Panc1 (cell line): ENCODE data around the gene BCAM. TPM values are rescaled to one million over a fixed set of nuclear protein-coding genes. Genes with fewer than 3 reads are reported as not detected.
"Not testable (repeated sequence)": the region's sequence is repeated elsewhere in the genome, so short reads cannot be mapped to it uniquely, and the experiment has no call there.

Experiments
- ATAC-seq: fragments of 200-7000 bp; cut with Tn5 transposase; 2 replicates; pipeline ENCODE4 v1.9.1; 2020; ENCODE audit warnings: mild to moderate bottlenecking, moderate library complexity
- BruUV-seq: library from RNA; stranded (reverse); fragments of 400-500 nt; replicated peaks from 2 replicates; lab custom pipeline; 2021; lab: Mats Ljungman, UMichigan
- CTCF ChIA-PET: fragments of 300-600 bp; sonication (Branson Sonifier 250); formaldehyde crosslinking; loops from one replicate; lab custom pipeline; 2022; ENCODE audit warnings: antibody characterized with exemption; lab: Charles Lee
- POLR2A ChIA-PET: fragments of 300-600 bp; sonication (Branson Sonifier 250); formaldehyde crosslinking; loops from one replicate; lab custom pipeline; 2022; ENCODE audit warnings: antibody characterized with exemption; lab: Charles Lee
- DNase-seq: peaks from one replicate; pipeline ENCODE4 v3.0.0-alpha.2; 2010; ENCODE audit warnings: low read depth, low spot score
- H3K27ac ChIP-seq: 2 replicates; pipeline ENCODE4 v1.5.1; 2011; ENCODE audit warnings: mild to moderate bottlenecking, low read length, inconsistent platforms
- H3K27me3 ChIP-seq: fragments of 200-500 bp; sonication (Bioruptor generic); 2 replicates; pipeline ENCODE4 v1.6.0; 2014; ENCODE audit warnings: low read length, inconsistent platforms; ENCODE audit not compliant: control insufficient read depth, insufficient read depth
- H3K36me3 ChIP-seq: fragments of 200-500 bp; sonication (Bioruptor generic); 2 replicates; pipeline ENCODE4 v1.5.1; 2014; ENCODE audit warnings: inconsistent platforms, mild to moderate bottlenecking, low read length, moderate library complexity; ENCODE audit not compliant: control insufficient read depth, insufficient read depth
- H3K4me1 ChIP-seq: 2 replicates; pipeline ENCODE4 v1.5.1; 2011; ENCODE audit warnings: inconsistent platforms, mild to moderate bottlenecking, low read length, moderate library complexity; ENCODE audit not compliant: control insufficient read depth, insufficient read depth
- H3K4me3 ChIP-seq, 2 experiments: 2 replicates each; pipeline ENCODE4 v1.5.1; 2011 to 2012; ENCODE audit warnings: low read depth in 2 of 2, low read length in 2 of 2, mild to moderate bottlenecking in 2 of 2, inconsistent platforms in 1 of 2, moderate library complexity in 1 of 2
- H3K9me3 ChIP-seq: fragments of 200-500 bp; sonication (Bioruptor generic); 2 replicates; pipeline ENCODE4 v1.5.1; 2014; ENCODE audit warnings: low read depth, mild to moderate bottlenecking, inconsistent platforms, low read length, moderate library complexity; ENCODE audit not compliant: control insufficient read depth, insufficient read depth
- POLR2AphosphoS5 ChIP-seq: IDR thresholded peaks from 2 replicates; pipeline ENCODE4 v1.6.1; 2012; ENCODE audit warnings: mild to moderate bottlenecking, low read depth, low read length, moderate library complexity
- SIN3A ChIP-seq: IDR thresholded peaks from 2 replicates; pipeline ENCODE4 v1.6.1; 2012; ENCODE audit warnings: low read depth, mild to moderate bottlenecking, low read length, moderate library complexity, borderline replicate concordance; ENCODE audit not compliant: insufficient read depth
- TCF7L2 ChIP-seq: IDR thresholded peaks from 2 replicates; pipeline ENCODE4 v1.6.1; 2011; ENCODE audit warnings: mild to moderate bottlenecking, low read depth, low read length, inconsistent platforms
- in situ Hi-C: cut with HindIII; loops from 2 replicates; pipeline ENCODE4 v1.10.0; 2016; ENCODE audit warnings: low sequenced_read_pairs, low pct_unique_long_range_greater_than_20kb
- intact Hi-C: fragments of 100-400 bp; cut with micrococcal nuclease; formaldehyde crosslinking; loops from one replicate; pipeline ENCODE4 v1.10.0; 2022; ENCODE audit not compliant: unreplicated experiment
- total RNA-seq: library from RNA; stranded (reverse); gene quantifications from one replicate; pipeline ENCODE4 v1.2.1, GENCODE V29; 2021; ENCODE audit not compliant: unreplicated experiment
- TF ChIP-seq, protein P1 (sequence below), 2 experiments: IDR thresholded peaks; 2 replicates each; pipeline ENCODE4 v1.6.1; 2011 to 2012; ENCODE audit warnings: low read depth in 2 of 2, control low read depth in 1 of 2, low read length in 1 of 2, mild to moderate bottlenecking in 1 of 2, moderate library complexity in 1 of 2; ENCODE audit not compliant: insufficient read depth in 1 of 2
- TF ChIP-seq, protein P2 (sequence below): fragments of 450-650 bp; IDR thresholded peaks from 2 replicates; pipeline ENCODE4 v1.5.1; 2017; ENCODE audit warnings: mild to moderate bottlenecking

BCAM gene
- total RNA-seq, 1 experiment from 2014 or later = 21.5 TPM

DNA sequence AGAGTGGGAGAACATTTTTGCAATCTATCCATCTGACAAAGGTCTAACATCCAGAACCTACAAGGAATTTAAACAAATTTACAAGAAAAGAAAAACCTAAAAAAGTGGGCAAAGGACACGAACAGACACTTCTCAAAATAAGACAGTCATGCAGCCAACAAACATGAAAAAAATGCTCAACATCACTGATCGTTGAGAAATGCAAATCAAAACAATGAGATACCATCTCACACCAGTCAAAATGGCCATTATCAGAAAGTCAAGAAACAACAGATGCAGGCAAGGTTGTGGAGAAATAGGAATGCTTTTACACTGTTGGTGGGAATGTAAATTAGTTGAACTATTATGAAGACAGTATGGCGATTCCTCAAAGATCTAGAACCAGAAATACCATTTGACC lies 52.7 kb downstream of the BCAM start:
- ATAC-seq, DNase-seq, POLR2A ChIA-PET, intact Hi-C loops, H3K9me3 ChIP-seq, H3K27me3 ChIP-seq, H3K36me3 ChIP-seq, CTCF ChIA-PET, BruUV-seq, in situ Hi-C loops, H3K27ac ChIP-seq, H3K4me3 ChIP-seq: not testable (repeated sequence)
- peaks cover 19% of the 10 kb centered on the region for H3K4me1 ChIP-seq

DNA sequence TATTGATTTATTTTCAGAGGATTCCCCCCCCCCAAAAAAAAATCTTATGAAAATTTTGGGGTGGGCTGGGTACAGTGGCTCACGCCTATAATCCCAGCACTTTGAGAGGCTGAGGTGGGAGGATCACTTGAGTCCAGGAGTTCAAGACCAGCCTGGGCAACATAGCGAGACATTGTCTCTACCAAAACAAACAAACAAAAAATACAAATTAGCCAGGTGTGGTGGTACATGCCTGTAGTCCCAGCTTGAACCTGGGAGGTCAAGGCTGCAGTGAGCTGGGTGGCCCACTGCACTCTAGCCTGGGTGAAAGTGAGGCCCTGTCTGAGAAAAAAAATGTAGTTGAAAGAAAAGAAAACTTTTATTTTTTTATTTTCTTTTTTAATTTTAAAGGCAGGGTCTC lies 55.1 kb downstream of the BCAM start:
- CTCF ChIA-PET = no interaction called here
- ATAC-seq = no peak

DNA sequence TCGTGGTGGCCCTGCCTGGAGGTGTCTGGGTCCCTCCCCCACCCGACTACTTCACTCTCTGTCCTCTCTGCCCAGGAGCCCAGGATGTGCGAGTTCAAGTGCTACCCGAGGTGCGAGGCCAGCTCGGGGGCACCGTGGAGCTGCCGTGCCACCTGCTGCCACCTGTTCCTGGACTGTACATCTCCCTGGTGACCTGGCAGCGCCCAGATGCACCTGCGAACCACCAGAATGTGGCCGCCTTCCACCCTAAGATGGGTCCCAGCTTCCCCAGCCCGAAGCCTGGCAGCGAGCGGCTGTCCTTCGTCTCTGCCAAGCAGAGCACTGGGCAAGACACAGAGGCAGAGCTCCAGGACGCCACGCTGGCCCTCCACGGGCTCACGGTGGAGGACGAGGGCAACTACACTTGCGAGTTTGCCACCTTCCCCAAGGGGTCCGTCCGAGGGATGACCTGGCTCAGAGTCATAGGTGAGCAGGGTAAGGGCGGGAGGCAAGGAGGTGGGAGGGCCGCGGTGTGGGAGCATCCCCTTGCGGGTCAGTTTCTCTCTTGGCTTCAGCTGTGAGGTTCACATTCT lies 56.4 kb downstream of the BCAM start:
- H3K4me1 ChIP-seq = no peaks in the 10 kb centered on the region
- H3K27me3 ChIP-seq = no peaks in the 10 kb centered on the region
- peaks cover 2% of the 10 kb centered on the region; the same call in 1 of the 2 replicates for H3K36me3 ChIP-seq
- intact Hi-C loops (no loop called here), in situ Hi-C loops (no loop called here)
- ChIA-PET POLR2A (no interaction called here), CTCF (interaction anchor here (0.6 kb wide), 1 partner anchor 460 kb away, joined by 6 read pairs; no protein-coding TSS in a partner anchor)
- no TSS peak for BruUV-seq
- DNase-seq = no peak
- no peak overlapping the region for H3K27ac ChIP-seq
- H3K9me3 ChIP-seq = no peaks in the 10 kb centered on the region
- no peak for ATAC-seq
- no peak overlapping the region for H3K4me3 ChIP-seq
- TF ChIP-seq SIN3A (no peak), TCF7L2 (no peak), POLR2AphosphoS5 (no peak)
- TF ChIP-seq, protein P1, sequence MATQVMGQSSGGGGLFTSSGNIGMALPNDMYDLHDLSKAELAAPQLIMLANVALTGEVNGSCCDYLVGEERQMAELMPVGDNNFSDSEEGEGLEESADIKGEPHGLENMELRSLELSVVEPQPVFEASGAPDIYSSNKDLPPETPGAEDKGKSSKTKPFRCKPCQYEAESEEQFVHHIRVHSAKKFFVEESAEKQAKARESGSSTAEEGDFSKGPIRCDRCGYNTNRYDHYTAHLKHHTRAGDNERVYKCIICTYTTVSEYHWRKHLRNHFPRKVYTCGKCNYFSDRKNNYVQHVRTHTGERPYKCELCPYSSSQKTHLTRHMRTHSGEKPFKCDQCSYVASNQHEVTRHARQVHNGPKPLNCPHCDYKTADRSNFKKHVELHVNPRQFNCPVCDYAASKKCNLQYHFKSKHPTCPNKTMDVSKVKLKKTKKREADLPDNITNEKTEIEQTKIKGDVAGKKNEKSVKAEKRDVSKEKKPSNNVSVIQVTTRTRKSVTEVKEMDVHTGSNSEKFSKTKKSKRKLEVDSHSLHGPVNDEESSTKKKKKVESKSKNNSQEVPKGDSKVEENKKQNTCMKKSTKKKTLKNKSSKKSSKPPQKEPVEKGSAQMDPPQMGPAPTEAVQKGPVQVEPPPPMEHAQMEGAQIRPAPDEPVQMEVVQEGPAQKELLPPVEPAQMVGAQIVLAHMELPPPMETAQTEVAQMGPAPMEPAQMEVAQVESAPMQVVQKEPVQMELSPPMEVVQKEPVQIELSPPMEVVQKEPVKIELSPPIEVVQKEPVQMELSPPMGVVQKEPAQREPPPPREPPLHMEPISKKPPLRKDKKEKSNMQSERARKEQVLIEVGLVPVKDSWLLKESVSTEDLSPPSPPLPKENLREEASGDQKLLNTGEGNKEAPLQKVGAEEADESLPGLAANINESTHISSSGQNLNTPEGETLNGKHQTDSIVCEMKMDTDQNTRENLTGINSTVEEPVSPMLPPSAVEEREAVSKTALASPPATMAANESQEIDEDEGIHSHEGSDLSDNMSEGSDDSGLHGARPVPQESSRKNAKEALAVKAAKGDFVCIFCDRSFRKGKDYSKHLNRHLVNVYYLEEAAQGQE (IDR thresholded peaks at IDR 0.05; ENCODE audit: insufficient read depth in 1 of 2, low read depth in 2 of 2, low read length in 1 of 2) = no peak

More for the DNA sequence above, 55.1 kb downstream of the BCAM start:
- intact Hi-C loops (no loop called here), in situ Hi-C loops (no loop called here)
- peaks cover 4% of the 10 kb centered on the region; the same call in 1 of the 2 replicates for H3K4me1 ChIP-seq
- DNase-seq = no peak
- TF ChIP-seq, protein P2, sequence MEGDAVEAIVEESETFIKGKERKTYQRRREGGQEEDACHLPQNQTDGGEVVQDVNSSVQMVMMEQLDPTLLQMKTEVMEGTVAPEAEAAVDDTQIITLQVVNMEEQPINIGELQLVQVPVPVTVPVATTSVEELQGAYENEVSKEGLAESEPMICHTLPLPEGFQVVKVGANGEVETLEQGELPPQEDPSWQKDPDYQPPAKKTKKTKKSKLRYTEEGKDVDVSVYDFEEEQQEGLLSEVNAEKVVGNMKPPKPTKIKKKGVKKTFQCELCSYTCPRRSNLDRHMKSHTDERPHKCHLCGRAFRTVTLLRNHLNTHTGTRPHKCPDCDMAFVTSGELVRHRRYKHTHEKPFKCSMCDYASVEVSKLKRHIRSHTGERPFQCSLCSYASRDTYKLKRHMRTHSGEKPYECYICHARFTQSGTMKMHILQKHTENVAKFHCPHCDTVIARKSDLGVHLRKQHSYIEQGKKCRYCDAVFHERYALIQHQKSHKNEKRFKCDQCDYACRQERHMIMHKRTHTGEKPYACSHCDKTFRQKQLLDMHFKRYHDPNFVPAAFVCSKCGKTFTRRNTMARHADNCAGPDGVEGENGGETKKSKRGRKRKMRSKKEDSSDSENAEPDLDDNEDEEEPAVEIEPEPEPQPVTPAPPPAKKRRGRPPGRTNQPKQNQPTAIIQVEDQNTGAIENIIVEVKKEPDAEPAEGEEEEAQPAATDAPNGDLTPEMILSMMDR = no peak
- no peak for TF ChIP-seq SIN3A
- no peak for TF ChIP-seq POLR2AphosphoS5
- TF ChIP-seq, protein P1 (IDR thresholded peaks at IDR 0.05; ENCODE audit: insufficient read depth in 1 of 2, low read depth in 2 of 2, low read length in 1 of 2) = no peak
- TF ChIP-seq TCF7L2 = no peak
- H3K27me3 ChIP-seq = no peaks in the 10 kb centered on the region
- H3K4me3 ChIP-seq = no peak overlapping the region
- H3K27ac ChIP-seq = no peak overlapping the region
- peaks cover 2% of the 10 kb centered on the region; the same call in 1 of the 2 replicates for H3K36me3 ChIP-seq
- no TSS peak for BruUV-seq
- no peaks in the 10 kb centered on the region for H3K9me3 ChIP-seq
- POLR2A ChIA-PET = no interaction called here
